Left ventricle myocardium inferior (tissue), 1 donor: ENCODE results near the gene CASTOR1. TPM values are rescaled to one million over a fixed set of nuclear protein-coding genes. Genes with fewer than 3 reads are reported as not detected.

ENCODE experiments used
- DNase-seq: peaks from one replicate; pipeline ENCODE4 v3.0.0-alpha.2; 2020
- H3K27ac ChIP-seq: fragments of 200-600 bp; replicated peaks from 2 replicates; pipeline ENCODE4 v1.8.0; 2021
- H3K27me3 ChIP-seq: fragments of 200-600 bp; 2 replicates; pipeline ENCODE4 v1.8.0; 2021; ENCODE audit warnings: low read depth
- H3K36me3 ChIP-seq: fragments of 200-600 bp; 2 replicates; pipeline ENCODE4 v1.8.0; 2021
- H3K4me1 ChIP-seq: fragments of 200-600 bp; 2 replicates; pipeline ENCODE4 v1.8.0; 2021
- H3K4me3 ChIP-seq: fragments of 200-600 bp; 2 replicates; pipeline ENCODE4 v1.8.0; 2021; ENCODE audit warnings: mild to moderate bottlenecking, moderate library complexity
- H3K9me3 ChIP-seq: fragments of 200-600 bp; replicated peaks from 2 replicates; pipeline ENCODE4 v1.8.0; 2021
- CTCF ChIP-seq: fragments of 200-600 bp; IDR thresholded peaks from 2 replicates; pipeline ENCODE4 v1.8.0; 2021; ENCODE audit warnings: antibody characterized with exemption, mild to moderate bottlenecking, borderline replicate concordance
- intact Hi-C: fragments of 100-400 bp; cut with micrococcal nuclease; formaldehyde crosslinking; loops from one replicate; pipeline ENCODE4 v1.11.0; 2022
- total RNA-seq: library from RNA; stranded (reverse); fragmentation: NEBNext Ultra II Directional; extraction: Animal tissue kit (Norgen Biotek cat#: 25700); gene quantifications from one replicate; pipeline ENCODE4 v1.2.1, GENCODE V29; 2021
- donor health status: DM: no; HTN: yes; CAD: no; lungs with severe emphysema.

CASTOR1 gene
- total RNA-seq, 1 donor from 2014 or later = 6.5 TPM

GRCh38 chr22:30262112-30262511 lies 27.2 kb downstream of the CASTOR1 start:
- TF ChIP-seq CTCF = no peak

GRCh38 chr22:30261134-30261533 lies 28.2 kb downstream of the CASTOR1 start:
- Histone ChIP-seq H3K4me3 (no peak overlapping the region), H3K4me1 (peaks cover 10% of the 10 kb centered on the region), H3K27ac (no peak overlapping the region), H3K27me3 (peaks cover 71% of the 10 kb centered on the region), H3K36me3 (no peaks in the 10 kb centered on the region), H3K9me3 (no peaks in the 10 kb centered on the region)
- intact Hi-C loops = loop anchor here (5.0 kb wide), 1 partner anchor 121 kb away; no protein-coding TSS in a partner anchor
- TF ChIP-seq CTCF = no peak
- no peak for DNase-seq

More at GRCh38 chr22:30262112-30262511, 27.2 kb downstream of the CASTOR1 start:
- no peak for DNase-seq
- Histone ChIP-seq H3K36me3 (no peaks in the 10 kb centered on the region), H3K4me3 (no peak overlapping the region), H3K27me3 (peaks cover 73% of the 10 kb centered on the region), H3K4me1 (peaks cover 6% of the 10 kb centered on the region), H3K27ac (no peak overlapping the region), H3K9me3 (no peaks in the 10 kb centered on the region)
- intact Hi-C loops = loop anchor here (5.0 kb wide), 1 partner anchor 120 kb away; no protein-coding TSS in a partner anchor

GRCh38 chr22:30260682-30261081 lies 28.6 kb downstream of the CASTOR1 start:
- peaks cover 15% of the 10 kb centered on the region for H3K4me1 ChIP-seq
- no peak for DNase-seq
- intact Hi-C loops = loop anchor here (5.0 kb wide), 1 partner anchor 122 kb away; no protein-coding TSS in a partner anchor
- H3K36me3 ChIP-seq = no peaks in the 10 kb centered on the region
- no peak overlapping the region for H3K4me3 ChIP-seq
- H3K27ac ChIP-seq = no peak overlapping the region
- TF ChIP-seq CTCF = no peak
- no peaks in the 10 kb centered on the region for H3K9me3 ChIP-seq
- H3K27me3 ChIP-seq = peaks cover 67% of the 10 kb centered on the region

GRCh38 chr22:30260276-30260675 lies 29.0 kb downstream of the CASTOR1 start:
- no peaks in the 10 kb centered on the region for H3K9me3 ChIP-seq
- H3K27me3 ChIP-seq = peaks cover 65% of the 10 kb centered on the region
- no peak overlapping the region for H3K4me3 ChIP-seq
- intact Hi-C loops = loop anchor here (5.0 kb wide), 1 partner anchor 122 kb away; no protein-coding TSS in a partner anchor
- H3K4me1 ChIP-seq = peaks cover 15% of the 10 kb centered on the region
- no peak for TF ChIP-seq CTCF
- H3K36me3 ChIP-seq = no peaks in the 10 kb centered on the region
- H3K27ac ChIP-seq = no peak overlapping the region
- DNase-seq = no peak

GRCh38 chr22:30254314-30254713 lies 35.0 kb downstream of the CASTOR1 start:
- peaks cover 53% of the 10 kb centered on the region for H3K27me3 ChIP-seq
- no peak for DNase-seq
- intact Hi-C loops = no loop called here
- peaks cover 28% of the 10 kb centered on the region for H3K4me1 ChIP-seq
- H3K9me3 ChIP-seq = no peaks in the 10 kb centered on the region
- H3K36me3 ChIP-seq = no peaks in the 10 kb centered on the region
- no peak overlapping the region for H3K27ac ChIP-seq
- no peak for TF ChIP-seq CTCF
- H3K4me3 ChIP-seq = no peak overlapping the region
